HepG2 (cell line): ENCODE data around the gene GOSR1. TPM values are rescaled to one million over a fixed set of nuclear protein-coding genes. Genes with fewer than 3 reads are reported as not detected.

ENCODE experiments used
- ATAC-seq: fragments of 200-7000 bp; cut with Tn5 transposase; 3 replicates; pipeline ENCODE4 v1.9.1; 2020; ENCODE audit warnings: mild to moderate bottlenecking, moderate library complexity
- BruUV-seq: library from RNA; stranded (reverse); fragments of 400-500 nt; replicated peaks from 2 replicates; lab custom pipeline; 2021; lab: Mats Ljungman, UMichigan
- CTCF ChIA-PET: fragments of 300-600 bp; formaldehyde crosslinking; extraction: SDS; loops from one replicate; lab custom pipeline; 2021; ENCODE audit warnings: low total read pairs, inconsistent platforms, low intra/inter-chr PET ratio; lab: Yijun Ruan, JAX
- POLR2A ChIA-PET: fragments of 350-600 bp; sonication (Branson Sonifier 250); formaldehyde crosslinking; loops from one replicate; lab custom pipeline; 2020; ENCODE audit warnings: antibody characterized with exemption, inconsistent platforms; lab: Yijun Ruan, JAX
- DNase-seq: peaks from one replicate; pipeline ENCODE4 v3.0.0-alpha.2; 2015; ENCODE audit warnings: low spot score
- FAIRE-seq: peaks from 3 replicates; lab custom pipeline; 2011; peaks lifted over from hg19 to GRCh38; lab: Jason Lieb, UNC
- H2AFZ ChIP-seq: one replicate; pipeline ENCODE4 v1.6.1; 2011; ENCODE audit warnings: low read length, inconsistent platforms
- H3K27ac ChIP-seq: fragments of 300-600 bp; 3 replicates; pipeline ENCODE4 v1.8.0; 2011; ENCODE audit warnings: mixed run types, mild to moderate bottlenecking, mixed read lengths, low read length, inconsistent platforms; ENCODE audit not compliant: insufficient read depth; ENCODE audit errors: extremely low read length
- H3K27me3 ChIP-seq, 2 experiments: fragments of 200-600 bp in 1 of 2; 2 replicates in 1 of 2; 3 replicates in 1 of 2; pipeline versions ENCODE4 v1.6.0 to v1.8.0; 2011; ENCODE audit warnings: low read length in 2 of 2, mild to moderate bottlenecking in 2 of 2, moderate library complexity in 2 of 2, inconsistent platforms in 1 of 2; ENCODE audit not compliant: insufficient read depth in 2 of 2, control insufficient read depth in 1 of 2
- H3K36me3 ChIP-seq, 2 experiments: fragments of 200-600 bp in 1 of 2; replicated peaks in 1 of 2; 2 replicates in 1 of 2; 3 replicates in 1 of 2; pipeline versions ENCODE4 v1.5.1 to v1.8.0; 2011; ENCODE audit warnings: low read length in 2 of 2, inconsistent platforms in 1 of 2; ENCODE audit not compliant: insufficient read depth in 2 of 2, control insufficient read depth in 1 of 2
- H3K4me1 ChIP-seq: 2 replicates; pipeline ENCODE4 v1.5.1; 2012; ENCODE audit warnings: low read length, inconsistent platforms; ENCODE audit not compliant: insufficient read depth
- H3K4me2 ChIP-seq: 2 replicates; pipeline ENCODE4 v1.6.0; 2011; ENCODE audit warnings: low read depth, low read length, inconsistent platforms
- H3K4me3 ChIP-seq, 3 experiments: fragments of 200-600 bp in 1 of 3; sonication (generic), shearing (Covaris generic) in 1 of 3; replicated peaks in 1 of 3; 2 replicates each; pipeline ENCODE4 v1.5.1; 2011 to 2016; ENCODE audit warnings: low read length in 3 of 3, inconsistent platforms in 2 of 3, low read depth in 2 of 3, mild to moderate bottlenecking in 2 of 3, control low read depth in 1 of 3, mixed read lengths in 1 of 3; ENCODE audit not compliant: insufficient read depth in 1 of 3
- H3K79me2 ChIP-seq: one replicate; pipeline ENCODE4 v1.6.1; 2011; ENCODE audit warnings: low read length, inconsistent platforms; ENCODE audit not compliant: insufficient read depth
- H3K9ac ChIP-seq: 2 replicates; pipeline ENCODE4 v1.6.0; 2011; ENCODE audit warnings: mild to moderate bottlenecking, low read depth, low read length, inconsistent platforms; ENCODE audit not compliant: insufficient read depth
- H3K9me3 ChIP-seq: 2 replicates; pipeline ENCODE4 v1.5.1; 2012; ENCODE audit warnings: mild to moderate bottlenecking, low read length
- H4K20me1 ChIP-seq: 2 replicates; pipeline ENCODE4 v1.6.0; 2011; ENCODE audit warnings: inconsistent platforms, mild to moderate bottlenecking, low read length, moderate library complexity; ENCODE audit not compliant: insufficient read depth
- BCL6 ChIP-seq: IDR thresholded peaks from 2 replicates; pipeline ENCODE4 v1.6.1; 2016; ENCODE audit warnings: missing genetic modification reagents, missing compliant biosample characterization
- RXRA ChIP-seq: sonication (generic); formaldehyde crosslinking; IDR thresholded peaks from 2 replicates; pipeline ENCODE4 v1.5.1; 2020; ENCODE audit warnings: missing genetic modification reagents
- SIX1 ChIP-seq: sonication (generic); formaldehyde crosslinking; IDR thresholded peaks from 2 replicates; pipeline ENCODE4 v1.4.0; 2020; ENCODE audit warnings: missing genetic modification reagents, borderline replicate concordance
- ZFAT ChIP-seq: sonication (generic); formaldehyde crosslinking; conservative IDR thresholded peaks from 2 replicates; pipeline ENCODE4 v1.8.1; 2023; ENCODE audit warnings: missing genetic modification reagents, inconsistent platforms
- ZNF382 ChIP-seq: sonication (generic); formaldehyde crosslinking; IDR thresholded peaks from 2 replicates; pipeline ENCODE4 v1.5.0; 2020; ENCODE audit warnings: missing genetic modification reagents, mild to moderate bottlenecking, borderline replicate concordance
- ZNF552 ChIP-seq: sonication (generic); formaldehyde crosslinking; IDR thresholded peaks from 2 replicates; pipeline ENCODE4 v1.9.0; 2022; ENCODE audit warnings: missing genetic modification reagents, mild to moderate bottlenecking, borderline replicate concordance
- ZNF749 ChIP-seq: sonication (generic); formaldehyde crosslinking; IDR thresholded peaks from 2 replicates; pipeline ENCODE4 v1.8.0; 2022; ENCODE audit warnings: mild to moderate bottlenecking, missing genetic modification reagents, moderate library complexity, borderline replicate concordance
- ZNF850 ChIP-seq: sonication (generic); formaldehyde crosslinking; conservative IDR thresholded peaks from 2 replicates; pipeline ENCODE4 v1.9.0; 2021; ENCODE audit warnings: mild to moderate bottlenecking, missing genetic modification reagents
- WGBS: methylation state at CpG from one replicate; pipeline ENCODE4 v1.1.6; 2017; ENCODE audit warnings: low lambda C conversion rate; 5-methylcytosine and 5-hydroxymethylcytosine counted together
- in situ Hi-C: cut with HindIII; loops from 2 replicates; pipeline ENCODE4 v1.10.0; 2017; ENCODE audit warnings: low pct_unique_long_range_greater_than_20kb; ENCODE audit not compliant: extremely low pct_ligation_motif_present
- intact Hi-C: fragments of 100-400 bp; cut with micrococcal nuclease; formaldehyde crosslinking; loops from one replicate; pipeline ENCODE4 v1.10.0; 2022; ENCODE audit not compliant: unreplicated experiment
- polyA plus RNA-seq, 8 experiments: library from polyadenylated mRNA; depleted of rRNA in 3 of 8; stranded (reverse) in 7 of 8; unstranded in 1 of 8; fragments of >200 nt; fragmentation: Illumina TruSeq in 4 of 8; extraction: Trizol in 4 of 8; gene quantifications; 2 replicates each; pipeline versions ENCODE4 v1.2.1 to v1.2.3, GENCODE V29; 2011 to 2016; ENCODE audit warnings: low read depth in 4 of 8, missing spikeins in 1 of 8, mixed read lengths in 1 of 8; ENCODE audit not compliant: insufficient read depth in 1 of 8
- total RNA-seq, 5 experiments: library from RNA; depleted of rRNA; stranded (reverse); fragments of >200 nt; fragmentation: Illumina TruSeq; extraction: Trizol; gene quantifications; 2 replicates each; pipeline ENCODE4 v1.2.3, GENCODE V29; 2016; ENCODE audit warnings: low read depth in 1 of 5
- TF ChIP-seq, protein P1 (sequence below), 2 experiments: sonication (generic) in 1 of 2; formaldehyde crosslinking in 1 of 2; IDR thresholded peaks; 2 replicates each; pipeline versions ENCODE4 v1.4.0 to v1.6.1; 2018 to 2020; ENCODE audit warnings: missing genetic modification reagents in 2 of 2, borderline replicate concordance in 1 of 2, low read depth in 1 of 2, mild to moderate bottlenecking in 1 of 2, missing biosample characterization in 1 of 2
- TF ChIP-seq, protein P2 (sequence below): sonication (generic); formaldehyde crosslinking; IDR thresholded peaks from 2 replicates; pipeline ENCODE4 v1.9.0; 2021; ENCODE audit warnings: missing genetic modification reagents, borderline replicate concordance

Gene GOSR1
- total and polyA plus RNA-seq, 2 of the 13 experiments (the other 11 are each of a cell fraction or from before 2014, with no cell fraction given): 15.8 to 37.0 TPM

DNA sequence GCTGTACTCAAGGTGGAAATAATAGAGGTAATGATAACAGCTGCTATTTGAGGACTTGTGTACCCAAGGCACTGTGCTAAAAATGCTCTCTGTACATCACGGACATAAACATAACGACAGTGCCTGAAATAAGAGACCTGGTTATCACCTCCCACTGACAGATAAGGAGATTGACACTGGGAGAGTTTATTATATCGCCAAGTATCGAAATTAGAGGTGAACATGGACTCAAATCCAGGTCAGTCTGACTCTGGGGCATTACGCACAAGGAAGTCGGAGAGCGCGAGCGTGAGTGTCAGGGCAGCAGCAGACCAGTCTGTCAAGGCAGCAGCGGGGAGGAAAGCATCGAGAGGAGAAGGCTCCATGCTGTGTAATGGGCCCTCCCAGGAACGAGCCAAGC lies 57.1 kb downstream of the GOSR1 start:
- H3K79me2 ChIP-seq: no peaks in the 10 kb centered on the region
- H3K9me3 ChIP-seq: no peaks in the 10 kb centered on the region
- H2AFZ ChIP-seq: no peak overlapping the region
- WGBS: 91% methylated on average over 12 of the region's 12 CpGs
- H3K27me3 ChIP-seq: no peaks in the 10 kb centered on the region
- no peak for ATAC-seq
- POLR2A ChIA-PET: no interaction called here
- no TSS peak for BruUV-seq
- TF ChIP-seq ZNF749 (no peak), RXRA (no peak), SIX1 (CRISPR knock-in tag) (no peak), BCL6 (CRISPR knock-in tag) (no peak), ZNF382 (CRISPR knock-in tag) (no peak), ZNF850 (CRISPR knock-in tag) (no peak), ZNF552 (CRISPR knock-in tag) (no peak), ZFAT (CRISPR knock-in tag) (no peak)
- TF ChIP-seq, protein P1, sequence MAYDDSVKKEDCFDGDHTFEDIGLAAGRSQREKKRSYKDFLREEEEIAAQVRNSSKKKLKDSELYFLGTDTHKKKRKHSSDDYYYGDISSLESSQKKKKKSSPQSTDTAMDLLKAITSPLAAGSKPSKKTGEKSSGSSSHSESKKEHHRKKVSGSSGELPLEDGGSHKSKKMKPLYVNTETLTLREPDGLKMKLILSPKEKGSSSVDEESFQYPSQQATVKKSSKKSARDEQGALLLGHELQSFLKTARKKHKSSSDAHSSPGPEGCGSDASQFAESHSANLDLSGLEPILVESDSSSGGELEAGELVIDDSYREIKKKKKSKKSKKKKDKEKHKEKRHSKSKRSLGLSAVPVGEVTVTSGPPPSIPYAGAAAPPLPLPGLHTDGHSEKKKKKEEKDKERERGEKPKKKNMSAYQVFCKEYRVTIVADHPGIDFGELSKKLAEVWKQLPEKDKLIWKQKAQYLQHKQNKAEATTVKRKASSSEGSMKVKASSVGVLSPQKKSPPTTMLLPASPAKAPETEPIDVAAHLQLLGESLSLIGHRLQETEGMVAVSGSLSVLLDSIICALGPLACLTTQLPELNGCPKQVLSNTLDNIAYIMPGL (CRISPR knock-in tag; IDR thresholded peaks at IDR 0.05; ENCODE audit: borderline replicate concordance in 1 of 2, low read depth in 1 of 2): no peak
- TF ChIP-seq, protein P2, sequence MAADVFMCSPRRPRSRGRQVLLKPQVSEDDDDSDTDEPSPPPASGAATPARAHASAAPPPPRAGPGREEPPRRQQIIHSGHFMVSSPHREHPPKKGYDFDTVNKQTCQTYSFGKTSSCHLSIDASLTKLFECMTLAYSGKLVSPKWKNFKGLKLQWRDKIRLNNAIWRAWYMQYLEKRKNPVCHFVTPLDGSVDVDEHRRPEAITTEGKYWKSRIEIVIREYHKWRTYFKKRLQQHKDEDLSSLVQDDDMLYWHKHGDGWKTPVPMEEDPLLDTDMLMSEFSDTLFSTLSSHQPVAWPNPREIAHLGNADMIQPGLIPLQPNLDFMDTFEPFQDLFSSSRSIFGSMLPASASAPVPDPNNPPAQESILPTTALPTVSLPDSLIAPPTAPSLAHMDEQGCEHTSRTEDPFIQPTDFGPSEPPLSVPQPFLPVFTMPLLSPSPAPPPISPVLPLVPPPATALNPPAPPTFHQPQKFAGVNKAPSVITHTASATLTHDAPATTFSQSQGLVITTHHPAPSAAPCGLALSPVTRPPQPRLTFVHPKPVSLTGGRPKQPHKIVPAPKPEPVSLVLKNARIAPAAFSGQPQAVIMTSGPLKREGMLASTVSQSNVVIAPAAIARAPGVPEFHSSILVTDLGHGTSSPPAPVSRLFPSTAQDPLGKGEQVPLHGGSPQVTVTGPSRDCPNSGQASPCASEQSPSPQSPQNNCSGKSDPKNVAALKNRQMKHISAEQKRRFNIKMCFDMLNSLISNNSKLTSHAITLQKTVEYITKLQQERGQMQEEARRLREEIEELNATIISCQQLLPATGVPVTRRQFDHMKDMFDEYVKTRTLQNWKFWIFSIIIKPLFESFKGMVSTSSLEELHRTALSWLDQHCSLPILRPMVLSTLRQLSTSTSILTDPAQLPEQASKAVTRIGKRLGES (CRISPR knock-in tag): no peak
- no peaks in the 10 kb centered on the region for H4K20me1 ChIP-seq
- 0 out of 5 replicates have a peak, but pooled peaks cover 0 to 3% of the 10 kb centered on the region in 2 experiments for H3K36me3 ChIP-seq
- H3K4me3 ChIP-seq: no peak overlapping the region
- CTCF ChIA-PET: no interaction called here
- no peak overlapping the region for H3K9ac ChIP-seq
- H3K4me1 ChIP-seq: no peaks in the 10 kb centered on the region
- in situ Hi-C loops (no loop called here), intact Hi-C loops (no loop called here)
- H3K4me2 ChIP-seq: no peak overlapping the region
- no peak overlapping the region for H3K27ac ChIP-seq
- DNase-seq: no peak
- no peak for FAIRE-seq
